Measurements from ENCODE around the gene RPL7A. TPM values are rescaled to one million over a fixed set of nuclear protein-coding genes. Genes with fewer than 3 reads are reported as not detected.

The RPL7A gene
- total and polyA plus RNA-seq, 2 of the 13 experiments (the other 11 are each of a cell fraction or from before 2014, with no cell fraction given) = 2,401 to 2,938 TPM

DNA sequence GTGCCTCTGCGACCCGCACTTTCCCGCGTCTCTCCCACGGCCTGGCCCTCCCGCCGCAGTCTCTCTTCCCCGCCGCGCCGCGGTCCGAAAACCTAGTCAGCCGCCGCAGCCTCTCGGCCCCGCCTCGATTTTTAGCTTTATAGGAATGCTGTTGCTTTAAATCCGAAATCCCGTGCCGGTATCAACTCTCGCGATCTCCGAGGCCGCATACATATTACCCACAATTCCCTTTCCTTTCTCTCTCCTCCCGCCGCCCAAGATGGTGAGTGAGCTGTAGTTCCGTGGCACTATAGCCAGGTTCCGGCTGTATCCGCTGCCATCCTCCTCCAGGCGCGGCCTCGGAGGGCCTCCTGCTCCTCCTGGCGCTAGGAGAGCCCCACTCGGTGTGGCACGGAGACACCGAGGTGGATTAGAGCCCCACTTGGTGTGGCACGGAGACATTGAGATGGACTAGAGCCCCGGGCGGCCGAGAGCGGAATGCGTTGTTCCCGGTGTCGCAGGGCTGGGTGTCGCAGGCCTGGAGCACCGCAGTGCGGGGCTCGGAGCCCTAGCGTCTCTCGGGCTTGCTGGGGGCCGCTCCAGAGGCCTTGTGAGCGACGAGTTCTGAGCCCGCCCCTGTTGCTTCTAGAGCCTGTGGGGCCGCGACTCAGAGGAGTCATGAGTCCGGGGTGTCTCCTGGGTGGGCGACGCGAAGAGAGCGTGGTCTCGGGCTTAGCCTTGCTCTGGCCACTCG lies at the start of gene RPL7A, which contains the start of gene MED22 (continued):
- TF ChIP-seq, protein P1, sequence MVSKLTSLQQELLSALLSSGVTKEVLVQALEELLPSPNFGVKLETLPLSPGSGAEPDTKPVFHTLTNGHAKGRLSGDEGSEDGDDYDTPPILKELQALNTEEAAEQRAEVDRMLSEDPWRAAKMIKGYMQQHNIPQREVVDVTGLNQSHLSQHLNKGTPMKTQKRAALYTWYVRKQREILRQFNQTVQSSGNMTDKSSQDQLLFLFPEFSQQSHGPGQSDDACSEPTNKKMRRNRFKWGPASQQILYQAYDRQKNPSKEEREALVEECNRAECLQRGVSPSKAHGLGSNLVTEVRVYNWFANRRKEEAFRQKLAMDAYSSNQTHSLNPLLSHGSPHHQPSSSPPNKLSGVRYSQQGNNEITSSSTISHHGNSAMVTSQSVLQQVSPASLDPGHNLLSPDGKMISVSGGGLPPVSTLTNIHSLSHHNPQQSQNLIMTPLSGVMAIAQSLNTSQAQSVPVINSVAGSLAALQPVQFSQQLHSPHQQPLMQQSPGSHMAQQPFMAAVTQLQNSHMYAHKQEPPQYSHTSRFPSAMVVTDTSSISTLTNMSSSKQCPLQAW (CRISPR knock-in tag; IDR thresholded peaks at IDR 0.05) = no peak; the same call in 1 of the 2 replicates
- TF ChIP-seq, protein P2, sequence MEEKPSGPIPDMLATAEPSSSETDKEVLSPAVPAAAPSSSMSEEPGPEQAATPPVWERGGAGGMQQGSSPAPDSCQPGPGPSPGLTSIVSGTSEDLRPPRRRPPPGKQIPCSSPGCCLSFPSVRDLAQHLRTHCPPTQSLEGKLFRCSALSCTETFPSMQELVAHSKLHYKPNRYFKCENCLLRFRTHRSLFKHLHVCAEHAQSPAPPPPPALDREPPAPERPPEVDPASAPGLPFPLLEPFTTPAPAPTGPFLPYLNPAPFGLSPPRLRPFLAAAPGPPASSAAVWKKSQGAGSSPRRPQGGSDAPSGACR (CRISPR knock-in tag; IDR thresholded peaks at IDR 0.05) = no peak
- peak; percentile 93 for TF ChIP-seq RBM22 (optimal IDR thresholded peaks at IDR 0.05; ENCODE audit: low read length)
- peak; percentile 20; the same call in 1 of the 2 replicates for TF ChIP-seq CC2D1A (CRISPR knock-in tag; IDR thresholded peaks at IDR 0.05)
- peak; percentile 36; the same call in 1 of the 2 replicates for TF ChIP-seq EEA1 (CRISPR knock-in tag; IDR thresholded peaks at IDR 0.05; ENCODE audit: borderline replicate concordance)
- TF ChIP-seq POLR2A (IDR thresholded peaks at IDR 0.05; ENCODE audit: insufficient read depth in 1 of 2, low read depth in 2 of 2, low read length in 2 of 2) = peak in 1 of 2 experiments; percentile 99; a peak in 2 of 4 replicates
- TF ChIP-seq ZNF530 (CRISPR knock-in tag; IDR thresholded peaks at IDR 0.05; ENCODE audit: low read depth) = no peak
- no peak; the same call in 1 of the 2 replicates for TF ChIP-seq ZNF558 (CRISPR knock-in tag; IDR thresholded peaks at IDR 0.05; ENCODE audit: borderline replicate concordance)
- no peak for TF ChIP-seq ZNF83 (CRISPR knock-in tag; IDR thresholded peaks at IDR 0.05; ENCODE audit: borderline replicate concordance)
- peak; percentile 65 for TF ChIP-seq CREM (IDR thresholded peaks at IDR 0.05)
- 0 out of 2 replicates have a peak, but pooled peaks have one; percentile 2 for TF ChIP-seq CREM (CRISPR knock-in tag; IDR thresholded peaks at IDR 0.05)
- peak; percentile 79; the same call in 1 of the 2 replicates for TF ChIP-seq ZNF747 (CRISPR knock-in tag; IDR thresholded peaks at IDR 0.05; ENCODE audit: borderline replicate concordance)
- TF ChIP-seq, protein P3, sequence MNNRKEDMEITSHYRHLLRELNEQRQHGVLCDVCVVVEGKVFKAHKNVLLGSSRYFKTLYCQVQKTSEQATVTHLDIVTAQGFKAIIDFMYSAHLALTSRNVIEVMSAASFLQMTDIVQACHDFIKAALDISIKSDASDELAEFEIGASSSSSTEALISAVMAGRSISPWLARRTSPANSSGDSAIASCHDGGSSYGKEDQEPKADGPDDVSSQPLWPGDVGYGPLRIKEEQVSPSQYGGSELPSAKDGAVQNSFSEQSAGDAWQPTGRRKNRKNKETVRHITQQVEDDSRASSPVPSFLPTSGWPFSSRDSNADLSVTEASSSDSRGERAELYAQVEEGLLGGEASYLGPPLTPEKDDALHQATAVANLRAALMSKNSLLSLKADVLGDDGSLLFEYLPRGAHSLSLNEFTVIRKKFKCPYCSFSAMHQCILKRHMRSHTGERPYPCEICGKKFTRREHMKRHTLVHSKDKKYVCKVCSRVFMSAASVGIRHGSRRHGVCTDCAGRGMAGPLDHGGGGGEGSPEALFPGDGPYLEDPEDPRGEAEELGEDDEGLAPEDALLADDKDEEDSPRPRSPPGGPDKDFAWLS (CRISPR knock-in tag; IDR thresholded peaks at IDR 0.05; ENCODE audit: borderline replicate concordance) = no peak
- TF ChIP-seq, protein P4, sequence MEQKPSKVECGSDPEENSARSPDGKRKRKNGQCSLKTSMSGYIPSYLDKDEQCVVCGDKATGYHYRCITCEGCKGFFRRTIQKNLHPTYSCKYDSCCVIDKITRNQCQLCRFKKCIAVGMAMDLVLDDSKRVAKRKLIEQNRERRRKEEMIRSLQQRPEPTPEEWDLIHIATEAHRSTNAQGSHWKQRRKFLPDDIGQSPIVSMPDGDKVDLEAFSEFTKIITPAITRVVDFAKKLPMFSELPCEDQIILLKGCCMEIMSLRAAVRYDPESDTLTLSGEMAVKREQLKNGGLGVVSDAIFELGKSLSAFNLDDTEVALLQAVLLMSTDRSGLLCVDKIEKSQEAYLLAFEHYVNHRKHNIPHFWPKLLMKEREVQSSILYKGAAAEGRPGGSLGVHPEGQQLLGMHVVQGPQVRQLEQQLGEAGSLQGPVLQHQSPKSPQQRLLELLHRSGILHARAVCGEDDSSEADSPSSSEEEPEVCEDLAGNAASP (CRISPR knock-in tag; IDR thresholded peaks at IDR 0.05; ENCODE audit: borderline replicate concordance) = peak; percentile 27; the same call in 1 of the 2 replicates
- TF ChIP-seq ZNF792 (CRISPR knock-in tag; IDR thresholded peaks at IDR 0.05) = peak; percentile 81; the same call in 1 of the 2 replicates
- TF ChIP-seq ZNF660 (CRISPR knock-in tag; IDR thresholded peaks at IDR 0.05; ENCODE audit: borderline replicate concordance, low read depth) = peak; percentile 45; the same call in 1 of the 2 replicates
- peak; percentile 83; the same call in 1 of the 2 replicates for TF ChIP-seq ZNF160 (CRISPR knock-in tag; IDR thresholded peaks at IDR 0.05)
- peak; percentile 71; the same call in 1 of the 2 replicates for TF ChIP-seq NKX3-1 (CRISPR knock-in tag; IDR thresholded peaks at IDR 0.05)
- TF ChIP-seq SMAD9 (CRISPR knock-in tag; IDR thresholded peaks at IDR 0.05) = 0 out of 2 replicates have a peak, but pooled peaks have one; percentile 54
- TF ChIP-seq SKI (IDR thresholded peaks at IDR 0.05; ENCODE audit: partially characterized antibody) = peak; percentile 22
- no peak for TF ChIP-seq ZNF841 (CRISPR knock-in tag; IDR thresholded peaks at IDR 0.05; ENCODE audit: borderline replicate concordance)
- TF ChIP-seq DMAP1 (CRISPR knock-in tag; IDR thresholded peaks at IDR 0.05) = peak; percentile 97
- peak; percentile 42; the same call in 1 of the 2 replicates for TF ChIP-seq FOSL2 (CRISPR knock-in tag; IDR thresholded peaks at IDR 0.05)
- no peak for TF ChIP-seq ZSCAN29 (CRISPR knock-in tag; conservative IDR thresholded peaks at IDR 0.05)
- no peak for TF ChIP-seq SCMH1 (CRISPR knock-in tag; IDR thresholded peaks at IDR 0.05; ENCODE audit: borderline replicate concordance)
- TF ChIP-seq ZBTB42 (CRISPR knock-in tag; IDR thresholded peaks at IDR 0.05) = 0 out of 2 replicates have a peak, but pooled peaks have one; percentile 4

All from HepG2 (cell line).